Measurements from ENCODE around the gene PEDS1.
"Not testable (repeated sequence)": the region's sequence is repeated elsewhere in the genome, so short reads cannot be mapped to it uniquely, and the experiment has no call there.

The PEDS1 gene

GRCh38 chr20:50136822-50137599, 16.5 kb downstream of the PEDS1 start:
- DNase-seq (ENCODE audit: extremely low read depth in 1 of 2, low read depth in 1 of 2): no peak

DNA sequence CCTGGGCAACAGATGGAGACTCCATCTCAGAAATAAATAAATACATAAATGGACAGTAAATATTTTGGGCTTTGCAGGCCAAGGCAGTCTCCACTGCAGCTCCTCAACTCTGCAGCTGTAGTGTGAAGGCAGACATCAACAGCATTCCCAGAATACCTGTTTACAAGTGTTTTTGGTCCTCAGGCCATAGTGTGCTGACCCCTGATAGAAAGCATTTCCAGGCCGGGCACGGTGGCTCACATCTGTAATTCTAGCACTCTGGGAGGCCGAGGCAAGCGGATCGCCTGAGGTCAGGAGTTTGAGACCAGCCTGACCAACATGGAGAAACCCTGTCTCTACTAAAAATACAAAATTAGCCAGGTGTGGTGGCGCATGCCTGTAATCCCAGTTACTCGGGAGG, 18.4 kb downstream of the PEDS1 start:
- not testable (repeated sequence) for DNase-seq (ENCODE audit: extremely low read depth in 1 of 2, low read depth in 1 of 2)

- DNase-seq (ENCODE audit: extremely low read depth in 1 of 2, low read depth in 1 of 2): no peak
Observed at GRCh38 chr20:50133474-50134217, 19.9 kb downstream of the PEDS1 start.

- no peak for DNase-seq (ENCODE audit: extremely low read depth in 1 of 2, low read depth in 1 of 2)
Observed at GRCh38 chr20:50133041-50133440, 20.5 kb downstream of the PEDS1 start.

GRCh38 chr20:50130995-50131394, 22.5 kb downstream of the PEDS1 start:
- DNase-seq (ENCODE audit: extremely low read depth in 1 of 2, low read depth in 1 of 2): no peak

GRCh38 chr20:50130356-50130723, 23.2 kb downstream of the PEDS1 start:
- no peak for DNase-seq (ENCODE audit: extremely low read depth in 1 of 2, low read depth in 1 of 2)

DNA sequence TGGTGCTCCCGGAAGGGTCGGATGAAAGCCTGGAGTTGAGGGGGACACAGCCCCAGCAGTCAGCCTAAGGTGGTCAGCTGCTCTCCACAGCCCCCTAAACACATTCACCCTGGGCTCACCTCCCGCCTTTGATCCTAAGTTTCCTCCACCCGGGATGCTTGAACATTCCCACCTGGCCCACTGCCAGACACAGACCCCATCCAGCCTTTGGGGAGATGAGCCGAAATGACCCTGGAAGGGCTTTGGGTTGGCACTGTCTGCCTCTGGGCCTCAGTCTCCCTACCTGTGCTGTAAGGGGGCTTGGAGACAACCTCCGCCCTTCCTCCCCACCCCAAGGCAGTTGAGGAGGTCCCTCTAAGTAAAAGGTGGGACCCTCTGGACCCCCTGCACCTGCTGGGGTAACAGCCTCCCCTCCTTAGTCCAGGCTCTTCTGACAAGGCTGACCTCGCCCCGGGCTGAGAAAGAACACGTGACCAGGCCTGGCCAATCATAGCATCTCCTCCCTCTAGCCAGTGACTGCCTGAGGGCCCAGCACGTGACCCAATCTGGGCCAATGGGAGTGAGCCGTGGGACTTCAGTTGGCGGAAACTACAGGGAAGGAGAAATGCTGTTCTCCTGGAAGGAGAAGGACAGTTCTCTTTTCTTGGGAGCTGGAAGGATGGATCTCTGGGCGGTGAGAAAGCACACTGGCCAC, 23.7 kb downstream of the PEDS1 start:
- no peak for DNase-seq (ENCODE audit: extremely low read depth in 1 of 2, low read depth in 1 of 2)

DNA sequence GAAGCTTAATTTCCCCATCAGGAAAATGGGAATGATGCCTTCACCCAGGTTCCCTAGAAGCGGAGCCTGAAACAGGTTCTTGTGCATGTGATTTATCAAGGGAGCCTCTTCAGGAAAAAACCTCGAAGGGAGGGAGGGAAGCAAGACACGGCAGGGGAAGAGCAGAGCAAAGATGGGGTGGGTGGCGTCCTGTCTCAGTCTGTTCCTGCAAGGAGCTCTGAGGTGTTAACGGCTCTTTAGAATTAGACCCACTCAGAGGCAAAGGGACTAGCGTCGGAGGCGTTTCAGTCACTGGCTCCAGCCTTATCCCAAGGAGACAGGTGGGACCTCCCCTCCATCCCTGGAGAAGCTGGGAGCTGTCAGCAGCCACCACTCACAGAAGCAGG, 25.0 kb downstream of the PEDS1 start:
- no peak for DNase-seq (ENCODE audit: extremely low read depth in 1 of 2, low read depth in 1 of 2)

- DNase-seq (ENCODE audit: extremely low read depth in 1 of 2, low read depth in 1 of 2): no peak
Observed at GRCh38 chr20:50127587-50128519, 25.7 kb downstream of the PEDS1 start.

GRCh38 chr20:50126662-50127061, 26.9 kb downstream of the PEDS1 start:
- DNase-seq (ENCODE audit: extremely low read depth in 1 of 2, low read depth in 1 of 2): no peak

DNA sequence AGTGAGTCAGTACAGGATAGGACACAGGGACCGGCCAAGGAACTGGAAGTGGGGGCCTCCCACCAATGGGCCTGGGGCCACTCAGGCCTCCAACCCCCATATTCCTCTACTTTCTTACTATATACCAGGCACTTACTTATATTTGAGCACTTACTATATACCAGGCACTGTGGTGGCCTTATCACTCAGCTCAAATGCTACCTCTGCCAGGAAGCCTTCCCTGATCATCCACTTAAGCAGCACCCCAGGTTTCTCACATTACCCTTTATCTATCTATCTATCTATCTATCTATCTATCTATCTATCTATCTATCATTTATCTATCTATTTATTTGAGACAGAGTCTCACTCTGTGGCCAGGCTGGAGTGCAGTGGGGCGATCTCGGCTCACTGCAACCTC, 28.2 kb downstream of the PEDS1 start:
- no peak for DNase-seq (ENCODE audit: extremely low read depth in 1 of 2, low read depth in 1 of 2)

- DNase-seq (ENCODE audit: extremely low read depth in 1 of 2, low read depth in 1 of 2): no peak
Observed at GRCh38 chr20:50124496-50124895, 29.0 kb downstream of the PEDS1 start.

- no peak for DNase-seq (ENCODE audit: extremely low read depth in 1 of 2, low read depth in 1 of 2)
Observed at GRCh38 chr20:50123418-50123817, 30.1 kb downstream of the PEDS1 start.

DNA sequence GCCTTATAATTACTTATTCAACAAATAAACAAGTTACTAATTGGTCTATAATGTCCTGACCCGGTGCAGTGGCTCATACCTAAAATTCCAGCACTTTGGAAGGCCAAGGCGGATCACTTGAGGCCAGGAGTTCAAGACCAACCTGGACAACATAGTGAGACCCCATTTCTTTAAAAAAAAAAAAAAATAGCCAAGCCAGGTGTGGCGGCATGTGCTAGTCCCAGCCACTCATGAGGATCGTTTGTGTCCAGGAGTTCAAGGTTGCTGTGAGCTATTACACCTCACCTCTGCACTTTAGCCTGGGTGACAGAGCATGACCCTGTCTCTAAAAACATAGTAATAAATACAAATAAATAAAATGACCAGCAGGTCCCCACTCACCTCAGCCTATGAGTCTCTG, 30.8 kb downstream of the PEDS1 start:
- DNase-seq (ENCODE audit: extremely low read depth in 1 of 2, low read depth in 1 of 2): no peak

DNA sequence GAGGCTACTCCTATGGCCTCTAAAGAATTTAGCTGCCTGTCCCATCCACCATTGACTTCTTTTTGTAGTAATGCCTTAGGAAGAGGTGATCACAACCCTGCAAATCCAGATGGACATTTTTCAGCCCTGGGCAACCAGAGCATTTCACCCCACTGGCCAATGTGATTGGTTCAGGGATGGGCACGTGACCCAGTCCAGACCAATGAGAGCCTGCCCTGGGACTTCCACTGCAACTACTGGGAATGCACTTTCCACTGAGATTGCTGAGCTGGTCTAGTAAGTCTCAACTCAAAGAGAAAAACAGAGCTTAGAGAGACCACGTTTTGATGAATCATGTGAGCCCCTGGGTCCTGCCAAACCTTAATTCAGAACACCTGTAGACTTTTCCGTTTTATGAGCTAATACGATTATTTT, 31.7 kb downstream of the PEDS1 start:
- no peak for DNase-seq (ENCODE audit: extremely low read depth in 1 of 2, low read depth in 1 of 2)

DNA sequence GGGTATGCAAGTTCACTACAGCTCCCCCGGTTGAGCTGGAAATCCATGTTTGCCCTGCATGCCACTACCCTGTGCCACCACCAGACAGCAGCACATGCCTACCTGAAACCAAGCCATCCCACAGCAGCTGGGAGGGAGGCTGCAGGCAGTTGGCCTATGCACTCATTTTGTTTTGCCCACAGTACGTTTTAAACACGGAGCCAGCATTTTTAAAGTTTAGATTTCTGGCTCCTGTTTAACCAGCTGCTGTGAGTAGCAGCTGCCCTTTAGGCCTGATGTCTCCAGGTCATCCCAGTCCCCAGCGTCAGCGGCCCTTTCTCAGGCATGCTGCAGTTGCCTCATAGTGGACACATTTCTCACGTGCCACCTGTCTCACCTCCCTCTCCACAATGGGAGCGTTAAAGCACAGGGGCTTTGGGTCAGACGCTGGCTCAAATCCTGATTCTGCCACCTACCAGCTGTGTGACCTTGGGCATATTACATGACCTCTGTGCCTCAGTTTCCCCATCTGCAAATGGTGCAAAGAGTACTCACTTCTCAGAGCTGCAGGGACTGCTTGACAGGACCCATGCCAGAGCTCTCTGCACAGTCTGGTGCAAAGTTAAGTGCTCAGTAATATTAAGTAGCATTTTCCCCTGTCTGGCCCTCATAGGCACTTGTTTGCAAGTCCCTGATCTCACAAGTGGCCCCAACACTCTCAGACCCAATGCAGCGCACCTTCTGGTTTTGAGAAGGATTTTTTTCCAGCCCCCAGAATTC, 32.4 kb downstream of the PEDS1 start:
- DNase-seq (ENCODE audit: extremely low read depth in 1 of 2, low read depth in 1 of 2): no peak

DNA sequence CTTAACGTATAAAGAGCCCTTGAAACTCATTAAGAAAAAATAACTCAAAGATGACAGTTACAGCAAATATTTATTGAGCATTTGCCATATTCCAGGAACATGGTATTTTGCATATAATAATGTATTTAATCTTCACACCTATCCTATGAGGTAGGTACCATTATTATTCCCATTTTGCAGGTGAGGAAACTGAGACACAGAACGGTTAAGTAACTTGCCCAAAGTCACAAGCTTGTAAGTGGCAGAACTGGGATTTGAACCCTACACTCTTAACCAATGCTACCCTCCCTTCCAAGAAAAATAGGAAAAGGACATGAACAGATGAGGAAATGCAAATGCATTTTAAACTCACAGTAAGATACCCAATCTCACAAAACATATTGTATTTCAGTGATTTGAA, 35.3 kb downstream of the PEDS1 start:
- no peak for DNase-seq (ENCODE audit: extremely low read depth in 1 of 2, low read depth in 1 of 2)

GRCh38 chr20:50116368-50116999, 37.0 kb downstream of the PEDS1 start:
- DNase-seq (ENCODE audit: extremely low read depth in 1 of 2, low read depth in 1 of 2): no peak

- DNase-seq (ENCODE audit: extremely low read depth in 1 of 2, low read depth in 1 of 2): peak; percentile 63 to 85
Observed at GRCh38 chr20:50115591-50116367, 37.7 kb downstream of the PEDS1 start.
